Measurements from ENCODE around the gene GPAM.

Gene GPAM

GRCh38 chr10:112145263-112145662 lies 38.3 kb downstream of the GPAM start:
- no peaks in the 10 kb centered on the region for H3K9me3 ChIP-seq (ENCODE audit: insufficient read depth, low read depth, low read length)
- 92% methylated on average over 5 of the region's 5 CpGs for WGBS
- no peak overlapping the region for H3K27ac ChIP-seq (ENCODE audit: low read depth, low read length)
- H3K27me3 ChIP-seq (ENCODE audit: insufficient read depth, low read length): no peaks in the 10 kb centered on the region
- no peak overlapping the region for H3K9ac ChIP-seq (ENCODE audit: low read depth, low read length)
- no peaks in the 10 kb centered on the region for H3K4me1 ChIP-seq (ENCODE audit: insufficient read depth, low read length)
- H3K4me3 ChIP-seq (ENCODE audit: low read length): no peak overlapping the region
- peaks cover 5% of the 10 kb centered on the region; the same call in 1 of the 2 replicates for H3K36me3 ChIP-seq (ENCODE audit: insufficient read depth, low read length)

- Histone ChIP-seq H3K4me1 (ENCODE audit: insufficient read depth, low read length) (no peaks in the 10 kb centered on the region), H3K4me3 (ENCODE audit: low read length) (no peak overlapping the region), H3K27me3 (ENCODE audit: insufficient read depth, low read length) (no peaks in the 10 kb centered on the region), H3K9me3 (ENCODE audit: insufficient read depth, low read depth, low read length) (no peaks in the 10 kb centered on the region), H3K9ac (ENCODE audit: low read depth, low read length) (no peak overlapping the region), H3K36me3 (ENCODE audit: insufficient read depth, low read length) (no peaks in the 10 kb centered on the region), H3K27ac (ENCODE audit: low read depth, low read length) (no peak overlapping the region)
- WGBS: 82% methylated on average over 4 of the region's 4 CpGs
Observed at GRCh38 chr10:112143420-112143819, 40.1 kb downstream of the GPAM start.

GRCh38 chr10:112141292-112141691 lies 42.3 kb downstream of the GPAM start:
- Histone ChIP-seq H3K9me3 (ENCODE audit: insufficient read depth, low read depth, low read length) (no peaks in the 10 kb centered on the region), H3K4me3 (ENCODE audit: low read length) (no peak overlapping the region), H3K4me1 (ENCODE audit: insufficient read depth, low read length) (no peaks in the 10 kb centered on the region), H3K9ac (ENCODE audit: low read depth, low read length) (no peak overlapping the region), H3K27me3 (ENCODE audit: insufficient read depth, low read length) (no peaks in the 10 kb centered on the region), H3K27ac (ENCODE audit: low read depth, low read length) (no peak overlapping the region), H3K36me3 (ENCODE audit: insufficient read depth, low read length) (no peaks in the 10 kb centered on the region)
- WGBS: 81% methylated on average over 4 of the region's 5 CpGs

GRCh38 chr10:112140110-112140970 lies 43.2 kb downstream of the GPAM start:
- no peak overlapping the region for H3K9ac ChIP-seq (ENCODE audit: low read depth, low read length)
- H3K27ac ChIP-seq (ENCODE audit: low read depth, low read length): no peak overlapping the region
- 38% methylated on average over 11 of the region's 11 CpGs for WGBS
- H3K4me3 ChIP-seq (ENCODE audit: low read length): no peak overlapping the region
- no peaks in the 10 kb centered on the region for H3K27me3 ChIP-seq (ENCODE audit: insufficient read depth, low read length)
- no peaks in the 10 kb centered on the region for H3K9me3 ChIP-seq (ENCODE audit: insufficient read depth, low read depth, low read length)
- no peaks in the 10 kb centered on the region for H3K36me3 ChIP-seq (ENCODE audit: insufficient read depth, low read length)
- no peaks in the 10 kb centered on the region for H3K4me1 ChIP-seq (ENCODE audit: insufficient read depth, low read length)

- H3K27ac ChIP-seq (ENCODE audit: low read depth, low read length): no peak overlapping the region
- no peaks in the 10 kb centered on the region for H3K4me1 ChIP-seq (ENCODE audit: insufficient read depth, low read length)
- no peak overlapping the region for H3K9ac ChIP-seq (ENCODE audit: low read depth, low read length)
- no peak overlapping the region for H3K4me3 ChIP-seq (ENCODE audit: low read length)
- H3K27me3 ChIP-seq (ENCODE audit: insufficient read depth, low read length): no peaks in the 10 kb centered on the region
- no peaks in the 10 kb centered on the region for H3K9me3 ChIP-seq (ENCODE audit: insufficient read depth, low read depth, low read length)
- WGBS: 92% methylated on average over 7 of the region's 7 CpGs
- no peaks in the 10 kb centered on the region for H3K36me3 ChIP-seq (ENCODE audit: insufficient read depth, low read length)
Observed at GRCh38 chr10:112139176-112139575, 44.4 kb downstream of the GPAM start.

- 70% methylated on average over 12 of the region's 13 CpGs for WGBS
- no peak overlapping the region for H3K9ac ChIP-seq (ENCODE audit: low read depth, low read length)
- no peaks in the 10 kb centered on the region for H3K27me3 ChIP-seq (ENCODE audit: insufficient read depth, low read length)
- no peaks in the 10 kb centered on the region for H3K9me3 ChIP-seq (ENCODE audit: insufficient read depth, low read depth, low read length)
- no peak overlapping the region for H3K27ac ChIP-seq (ENCODE audit: low read depth, low read length)
- no peak overlapping the region for H3K4me3 ChIP-seq (ENCODE audit: low read length)
- no peaks in the 10 kb centered on the region for H3K4me1 ChIP-seq (ENCODE audit: insufficient read depth, low read length)
- H3K36me3 ChIP-seq (ENCODE audit: insufficient read depth, low read length): no peaks in the 10 kb centered on the region
Observed at GRCh38 chr10:112137154-112137987, 46.2 kb downstream of the GPAM start.

GRCh38 chr10:112136486-112137153 lies 46.9 kb downstream of the GPAM start:
- Histone ChIP-seq H3K4me1 (ENCODE audit: insufficient read depth, low read length) (no peaks in the 10 kb centered on the region), H3K27ac (ENCODE audit: low read depth, low read length) (no peak overlapping the region), H3K36me3 (ENCODE audit: insufficient read depth, low read length) (no peaks in the 10 kb centered on the region), H3K4me3 (ENCODE audit: low read length) (no peak overlapping the region), H3K9ac (ENCODE audit: low read depth, low read length) (no peak overlapping the region), H3K9me3 (ENCODE audit: insufficient read depth, low read depth, low read length) (no peaks in the 10 kb centered on the region), H3K27me3 (ENCODE audit: insufficient read depth, low read length) (no peaks in the 10 kb centered on the region)
- 92% methylated on average over 5 of the region's 5 CpGs for WGBS

GRCh38 chr10:112135604-112136003 lies 48.0 kb downstream of the GPAM start:
- WGBS: 94% methylated on average over 4 of the region's 4 CpGs
- Histone ChIP-seq H3K9me3 (ENCODE audit: insufficient read depth, low read depth, low read length) (no peaks in the 10 kb centered on the region), H3K4me1 (ENCODE audit: insufficient read depth, low read length) (no peaks in the 10 kb centered on the region), H3K27me3 (ENCODE audit: insufficient read depth, low read length) (no peaks in the 10 kb centered on the region), H3K4me3 (ENCODE audit: low read length) (no peak overlapping the region), H3K27ac (ENCODE audit: low read depth, low read length) (no peak overlapping the region), H3K9ac (ENCODE audit: low read depth, low read length) (no peak overlapping the region), H3K36me3 (ENCODE audit: insufficient read depth, low read length) (no peaks in the 10 kb centered on the region)

GRCh38 chr10:112132435-112132834 lies 51.1 kb downstream of the GPAM start:
- no peak overlapping the region for H3K4me3 ChIP-seq (ENCODE audit: low read length)
- no peaks in the 10 kb centered on the region for H3K36me3 ChIP-seq (ENCODE audit: insufficient read depth, low read length)
- no peak overlapping the region for H3K9ac ChIP-seq (ENCODE audit: low read depth, low read length)
- 85% methylated on average over 4 of the region's 4 CpGs for whole genome bisulfite sequencing
- no peaks in the 10 kb centered on the region for H3K9me3 ChIP-seq (ENCODE audit: insufficient read depth, low read depth, low read length)
- H3K27ac ChIP-seq (ENCODE audit: low read depth, low read length): no peak overlapping the region
- H3K27me3 ChIP-seq (ENCODE audit: insufficient read depth, low read length): no peaks in the 10 kb centered on the region
- H3K4me1 ChIP-seq (ENCODE audit: insufficient read depth, low read length): peaks cover 5% of the 10 kb centered on the region; the same call in 1 of the 2 replicates

GRCh38 chr10:112131996-112132395 lies 51.6 kb downstream of the GPAM start:
- no peak overlapping the region for H3K27ac ChIP-seq (ENCODE audit: low read depth, low read length)
- 88% methylated on average over 2 of the region's 3 CpGs for WGBS
- no peaks in the 10 kb centered on the region for H3K27me3 ChIP-seq (ENCODE audit: insufficient read depth, low read length)
- no peaks in the 10 kb centered on the region for H3K9me3 ChIP-seq (ENCODE audit: insufficient read depth, low read depth, low read length)
- no peaks in the 10 kb centered on the region for H3K36me3 ChIP-seq (ENCODE audit: insufficient read depth, low read length)
- peaks cover 5% of the 10 kb centered on the region; the same call in 1 of the 2 replicates for H3K4me1 ChIP-seq (ENCODE audit: insufficient read depth, low read length)
- H3K4me3 ChIP-seq (ENCODE audit: low read length): no peak overlapping the region
- no peak overlapping the region for H3K9ac ChIP-seq (ENCODE audit: low read depth, low read length)

- Histone ChIP-seq H3K27me3 (ENCODE audit: insufficient read depth, low read length) (no peaks in the 10 kb centered on the region), H3K9ac (ENCODE audit: low read depth, low read length) (no peak overlapping the region), H3K4me1 (ENCODE audit: insufficient read depth, low read length) (peaks cover 5% of the 10 kb centered on the region; the same call in 1 of the 2 replicates), H3K36me3 (ENCODE audit: insufficient read depth, low read length) (no peaks in the 10 kb centered on the region), H3K4me3 (ENCODE audit: low read length) (no peak overlapping the region), H3K9me3 (ENCODE audit: insufficient read depth, low read depth, low read length) (no peaks in the 10 kb centered on the region), H3K27ac (ENCODE audit: low read depth, low read length) (no peak overlapping the region)
- WGBS: 93% methylated on average over 11 of the region's 11 CpGs
Observed at GRCh38 chr10:112131346-112131745, 52.2 kb downstream of the GPAM start.

Data from HUES64 (cell line).